K562 (cell line): ENCODE measurements around the gene SLC38A1.
"Not testable (repeated sequence)": the region's sequence is repeated elsewhere in the genome, so short reads cannot be mapped to it uniquely, and the experiment has no call there.

Experiments
- BRCA1 ChIP-seq, 2 experiments: fragments of 450-650 bp in 1 of 2; sonication (generic) in 1 of 2; formaldehyde crosslinking in 1 of 2; IDR thresholded peaks; 2 replicates each; pipeline versions ENCODE4 v1.5.0 to v1.6.1; 2017 to 2020; ENCODE audit warnings: mild to moderate bottlenecking in 1 of 2, missing genetic modification reagents in 1 of 2
- BRD4 ChIP-seq: fragments of 200-600 bp; sonication (generic); IDR thresholded peaks from 2 replicates; pipeline ENCODE4 v1.6.1; 2017; ENCODE audit warnings: inconsistent platforms
- KDM1A ChIP-seq, 2 experiments: fragments of 450-650 bp; IDR thresholded peaks; 2 replicates each; pipeline ENCODE4 v1.6.1; 2016; ENCODE audit warnings: mild to moderate bottlenecking in 2 of 2
- RAD21 ChIP-seq, 2 experiments: fragments of 250-450 bp in 1 of 2; fragments of 450-650 bp in 1 of 2; sonication (Bioruptor Pico) in 1 of 2; formaldehyde crosslinking in 1 of 2; IDR thresholded peaks in 1 of 2; conservative IDR thresholded peaks in 1 of 2; 2 replicates each; pipeline versions ENCODE4 v1.4.0 to v1.8.0; 2020 to 2022; ENCODE audit warnings: mild to moderate bottlenecking in 2 of 2, moderate library complexity in 1 of 2
- SIX5 ChIP-seq, 2 experiments: IDR thresholded peaks; 2 replicates each; pipeline ENCODE4 v1.6.1; 2011; ENCODE audit warnings: low read length in 2 of 2, borderline replicate concordance in 1 of 2, low read depth in 1 of 2, mild to moderate bottlenecking in 1 of 2, moderate library complexity in 1 of 2; ENCODE audit not compliant: insufficient read depth in 1 of 2
- ZFP36 ChIP-seq: fragments of 150-350 bp; IDR thresholded peaks from 2 replicates; pipeline ENCODE4 v1.6.1; 2018; ENCODE audit warnings: low read length, low read depth; ENCODE audit not compliant: partially characterized antibody
- ZNF143 ChIP-seq: sonication (generic); formaldehyde crosslinking; IDR thresholded peaks from 2 replicates; pipeline ENCODE4 v1.9.0; 2022; ENCODE audit warnings: mild to moderate bottlenecking, missing genetic modification reagents
- TF ChIP-seq, protein P1 (sequence below), 3 experiments: IDR thresholded peaks in 2 of 3; conservative IDR thresholded peaks in 1 of 3; 2 replicates each; pipeline ENCODE4 v1.5.1; 2011 to 2012; ENCODE audit warnings: low read length in 3 of 3, mild to moderate bottlenecking in 3 of 3, control low read depth in 2 of 3, improper control_type of control experiment in 1 of 3, inconsistent platforms in 1 of 3, low read depth in 1 of 3, mixed read lengths in 1 of 3, moderate library complexity in 1 of 3; ENCODE audit not compliant: insufficient read depth in 2 of 3

DNA sequence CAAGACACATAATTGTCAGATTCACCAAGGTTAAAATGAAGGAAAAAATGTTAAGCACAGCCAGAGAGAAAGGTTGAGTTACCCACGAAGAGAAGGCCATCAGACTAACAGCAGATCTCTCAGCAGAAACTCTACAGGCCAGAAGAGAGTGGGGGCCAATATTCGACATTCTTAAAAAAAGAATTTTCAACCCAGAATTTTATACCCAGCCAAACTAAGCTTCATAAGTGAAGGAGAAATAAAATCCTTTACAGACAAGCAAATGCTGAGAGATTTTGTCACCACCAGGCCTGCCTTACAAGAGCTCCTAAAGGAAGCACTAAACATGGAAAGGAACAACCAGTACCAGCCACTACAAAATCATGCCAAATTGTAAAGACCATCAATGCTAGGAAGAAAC lies 16.3 kb upstream of the SLC38A1 start:
- TF ChIP-seq KDM1A (IDR thresholded peaks at IDR 0.05); RAD21 (CRISPR knock-in tag; conservative IDR thresholded peaks at IDR 0.05 in 1 of 2, IDR thresholded peaks at IDR 0.05 in 1 of 2); SIX5 (IDR thresholded peaks at IDR 0.05; ENCODE audit: borderline replicate concordance in 1 of 2, insufficient read depth in 1 of 2, low read depth in 1 of 2, low read length in 2 of 2); ZFP36; BRD4; BRCA1 (IDR thresholded peaks at IDR 0.05); BRCA1 (CRISPR knock-in tag; IDR thresholded peaks at IDR 0.05); ZNF143 (CRISPR knock-in tag): not testable (repeated sequence)
- TF ChIP-seq, protein P1, sequence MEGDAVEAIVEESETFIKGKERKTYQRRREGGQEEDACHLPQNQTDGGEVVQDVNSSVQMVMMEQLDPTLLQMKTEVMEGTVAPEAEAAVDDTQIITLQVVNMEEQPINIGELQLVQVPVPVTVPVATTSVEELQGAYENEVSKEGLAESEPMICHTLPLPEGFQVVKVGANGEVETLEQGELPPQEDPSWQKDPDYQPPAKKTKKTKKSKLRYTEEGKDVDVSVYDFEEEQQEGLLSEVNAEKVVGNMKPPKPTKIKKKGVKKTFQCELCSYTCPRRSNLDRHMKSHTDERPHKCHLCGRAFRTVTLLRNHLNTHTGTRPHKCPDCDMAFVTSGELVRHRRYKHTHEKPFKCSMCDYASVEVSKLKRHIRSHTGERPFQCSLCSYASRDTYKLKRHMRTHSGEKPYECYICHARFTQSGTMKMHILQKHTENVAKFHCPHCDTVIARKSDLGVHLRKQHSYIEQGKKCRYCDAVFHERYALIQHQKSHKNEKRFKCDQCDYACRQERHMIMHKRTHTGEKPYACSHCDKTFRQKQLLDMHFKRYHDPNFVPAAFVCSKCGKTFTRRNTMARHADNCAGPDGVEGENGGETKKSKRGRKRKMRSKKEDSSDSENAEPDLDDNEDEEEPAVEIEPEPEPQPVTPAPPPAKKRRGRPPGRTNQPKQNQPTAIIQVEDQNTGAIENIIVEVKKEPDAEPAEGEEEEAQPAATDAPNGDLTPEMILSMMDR (IDR thresholded peaks at IDR 0.05 in 2 of 3, conservative IDR thresholded peaks at IDR 0.05 in 1 of 3; ENCODE audit: insufficient read depth in 2 of 3, low read depth in 1 of 3, low read length in 3 of 3) = not testable (repeated sequence)
